Activated T-cell treated with anti-CD3 and anti-CD28 coated beads for 4 hours (primary cell): Measurements from ENCODE around the gene PC.
A peak's percentile ranks its signal among the peaks of the same experiment; 100 is the strongest.

Experiments
- DNase-seq: peaks from one replicate; pipeline ENCODE4 v3.0.0-alpha.2; 2020

PC gene

GRCh38 chr11:66863428-66864125 is 94.6 kb downstream of the PC start:
- no peak for DNase-seq

DNA sequence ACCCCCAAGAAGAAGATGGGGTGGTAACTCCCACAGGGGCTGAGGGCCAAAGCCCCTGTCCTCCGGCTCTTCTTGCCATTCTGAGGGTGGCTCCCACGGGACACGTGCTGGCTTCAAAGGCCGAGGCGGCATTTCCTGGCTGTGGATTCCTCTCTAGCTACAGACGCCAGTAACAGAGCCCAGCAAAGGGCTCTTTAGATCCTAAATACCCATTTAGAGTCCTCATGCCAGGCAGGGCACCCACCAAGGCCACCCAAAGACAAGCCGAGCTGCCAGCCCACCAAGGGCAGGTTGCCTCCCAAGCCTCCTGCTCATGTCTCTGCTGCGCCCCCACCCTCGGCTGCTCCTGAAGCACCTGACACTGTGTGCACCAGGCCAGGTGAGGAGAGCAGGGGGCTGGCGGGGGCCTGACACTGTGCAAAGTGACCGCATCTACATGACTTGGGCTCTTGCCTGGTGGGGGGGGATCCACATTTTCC is 95.6 kb downstream of the PC start:
- DNase-seq = no peak

DNA sequence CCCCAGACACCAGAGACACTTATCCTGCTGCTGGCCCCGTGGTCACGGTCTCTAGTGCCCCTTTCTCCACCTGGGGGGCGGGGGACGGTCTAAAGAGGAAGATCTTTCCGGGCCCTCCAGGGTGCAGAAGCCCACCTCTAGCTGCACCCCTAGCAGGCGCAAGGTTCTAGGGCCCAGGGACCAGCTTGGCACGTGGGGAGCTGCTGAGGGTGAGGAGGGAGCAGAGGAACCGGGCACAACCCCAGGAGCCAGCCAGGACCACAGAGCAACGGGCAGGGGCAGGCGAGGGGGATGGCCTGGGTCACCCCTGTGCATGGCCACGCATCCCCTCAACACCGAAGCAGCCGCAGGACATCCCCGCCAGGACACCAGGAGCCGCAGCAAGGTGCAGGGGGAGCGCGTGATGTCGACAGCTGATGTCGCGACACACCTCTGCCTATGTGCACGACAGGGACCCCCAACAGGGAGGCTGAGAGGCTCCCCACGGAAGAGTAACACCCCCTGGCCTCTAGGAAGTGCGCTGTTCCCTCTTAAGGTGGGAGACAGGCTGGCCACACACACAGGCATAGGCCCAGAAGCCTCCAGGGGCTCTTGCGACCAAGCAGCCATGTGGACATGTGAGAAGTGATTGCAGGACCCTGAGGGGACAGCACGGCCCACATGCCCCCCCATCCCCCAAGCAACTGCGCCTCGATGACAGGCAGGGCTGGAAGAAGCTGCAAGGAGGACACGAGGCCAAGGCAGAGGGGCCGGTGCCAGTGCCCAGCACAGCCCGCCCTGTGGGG is 96.2 kb downstream of the PC start:
- no peak for DNase-seq

- no peak for DNase-seq
These were observed 97.0 kb downstream of the PC start for GRCh38 chr11:66861038-66861773.

DNA sequence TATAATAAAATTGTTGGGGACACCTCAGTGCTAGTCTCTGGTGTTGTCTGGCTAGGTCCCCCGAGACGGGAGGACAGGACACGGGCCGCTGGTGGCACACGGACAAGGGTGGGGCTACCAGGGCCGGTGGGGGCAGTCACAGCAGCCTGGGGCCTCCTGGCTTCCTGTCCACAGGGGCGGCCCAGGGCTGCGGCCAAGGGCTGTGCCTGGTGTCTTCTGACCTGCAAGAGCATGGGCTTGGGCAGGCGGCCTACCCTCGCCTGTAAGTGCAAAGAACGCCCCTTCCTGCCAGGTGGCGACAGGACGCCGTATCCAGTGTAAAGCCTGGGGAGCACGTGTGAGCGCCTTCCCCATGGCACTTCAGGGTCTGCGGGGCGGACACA is 97.7 kb downstream of the PC start:
- no peak for DNase-seq

- DNase-seq = no peak
These were observed 98.3 kb downstream of the PC start for GRCh38 chr11:66859686-66860448.

GRCh38 chr11:66858939-66859685 is 99.1 kb downstream of the PC start:
- DNase-seq = no peak

GRCh38 chr11:66858186-66858938 is 99.8 kb downstream of the PC start:
- no peak for DNase-seq

DNA sequence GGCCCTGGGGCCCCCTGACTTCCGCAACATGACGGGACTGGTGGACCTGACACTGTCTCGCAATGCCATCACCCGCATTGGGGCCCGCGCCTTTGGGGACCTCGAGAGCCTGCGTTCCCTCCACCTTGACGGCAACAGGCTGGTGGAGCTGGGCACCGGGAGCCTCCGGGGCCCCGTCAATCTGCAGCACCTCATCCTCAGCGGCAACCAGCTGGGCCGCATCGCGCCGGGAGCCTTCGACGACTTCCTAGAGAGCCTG is 100.3 kb downstream of the PC start:
- DNase-seq = no peak

GRCh38 chr11:66857234-66857926 is 100.8 kb downstream of the PC start:
- DNase-seq = no peak

DNA sequence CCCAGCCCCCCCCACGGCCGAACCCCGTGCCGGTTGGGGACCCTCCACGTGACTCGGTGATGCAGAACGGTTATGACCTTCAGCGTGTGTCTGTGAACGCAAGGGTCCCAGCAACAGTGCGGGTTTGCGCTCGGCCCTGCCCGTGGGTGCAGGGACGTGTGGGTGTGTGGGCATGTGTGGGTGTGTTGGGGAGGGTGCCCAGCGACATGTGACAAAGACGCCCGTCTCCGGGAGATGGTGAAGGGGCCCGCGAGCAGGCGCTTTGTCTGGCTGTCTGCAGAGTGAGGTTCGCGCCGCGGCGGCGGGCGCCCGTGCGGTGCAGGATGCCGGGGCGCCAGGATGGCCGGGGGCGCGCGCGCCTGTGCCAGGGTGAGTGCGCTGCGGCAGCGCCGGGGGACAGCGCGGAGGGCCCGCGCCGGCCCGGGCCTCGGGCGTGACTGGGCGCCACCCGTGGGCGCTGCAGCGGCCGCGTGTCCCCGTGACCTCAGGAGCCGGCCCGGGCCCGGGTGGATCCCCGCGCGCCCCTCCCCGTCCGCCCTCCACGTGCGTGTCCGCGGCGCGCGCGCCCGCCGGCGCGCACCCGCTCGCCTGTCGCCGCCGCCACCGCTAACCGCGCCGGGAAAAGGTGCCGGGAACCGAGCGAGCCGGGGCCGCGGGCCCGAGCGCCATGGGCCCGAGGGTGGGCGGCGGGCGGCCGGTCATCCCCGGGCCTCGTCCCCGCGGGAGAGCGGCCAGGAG is 101.5 kb downstream of the PC start, which contains the start of gene LRFN4:
TSS of gene LRFN4 (plus strand) at position 569 of the 738 bp plus-strand sequence. CDS start 681 bp downstream, outside the sequence.
- DNase-seq = peak; percentile 48

DNA sequence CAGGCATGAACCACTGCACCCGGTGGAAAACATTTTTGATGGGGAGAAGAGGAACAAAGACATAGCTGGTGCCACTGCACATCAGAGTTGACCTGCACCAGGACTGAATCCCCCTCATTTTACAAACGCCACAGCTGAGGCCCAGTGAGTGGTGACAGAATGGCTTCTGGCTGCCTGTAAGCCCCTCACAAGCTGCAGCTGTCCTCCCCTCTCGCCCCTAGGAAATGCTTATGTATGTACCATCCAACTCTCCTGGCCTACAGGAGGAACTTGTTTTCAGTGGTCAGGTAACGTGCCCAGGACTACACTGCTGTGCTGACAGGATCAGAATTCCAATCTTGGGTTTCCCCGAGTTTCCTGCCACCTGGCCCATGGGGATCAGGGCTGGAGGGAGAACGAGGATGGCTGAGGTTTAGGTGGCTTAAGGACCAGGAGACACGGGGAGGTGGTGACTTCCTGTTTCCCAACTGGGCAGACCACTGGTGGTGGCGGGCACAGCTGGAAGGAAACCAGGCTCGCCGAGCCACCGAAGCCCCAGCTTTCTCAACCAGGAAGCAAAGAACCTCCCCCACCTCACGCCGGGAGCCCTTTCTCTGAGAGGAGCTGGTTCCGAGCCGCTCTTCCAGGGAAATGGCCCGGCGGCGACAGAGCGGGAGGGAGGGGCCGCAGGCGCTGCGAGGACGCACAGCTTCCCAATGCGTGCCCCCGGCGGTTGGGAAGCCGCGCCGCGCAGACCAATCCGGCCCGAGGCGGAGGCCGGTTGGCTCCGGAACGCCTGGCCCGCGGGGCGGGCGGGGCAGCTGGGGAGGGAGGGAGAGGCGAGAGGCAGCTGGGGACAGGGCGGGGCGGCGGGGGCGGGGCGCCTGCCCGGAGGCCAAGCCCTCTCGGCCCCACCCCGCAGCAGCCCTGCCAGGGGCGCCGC is 102.3 kb downstream of the PC start:
- DNase-seq = no peak

DNA sequence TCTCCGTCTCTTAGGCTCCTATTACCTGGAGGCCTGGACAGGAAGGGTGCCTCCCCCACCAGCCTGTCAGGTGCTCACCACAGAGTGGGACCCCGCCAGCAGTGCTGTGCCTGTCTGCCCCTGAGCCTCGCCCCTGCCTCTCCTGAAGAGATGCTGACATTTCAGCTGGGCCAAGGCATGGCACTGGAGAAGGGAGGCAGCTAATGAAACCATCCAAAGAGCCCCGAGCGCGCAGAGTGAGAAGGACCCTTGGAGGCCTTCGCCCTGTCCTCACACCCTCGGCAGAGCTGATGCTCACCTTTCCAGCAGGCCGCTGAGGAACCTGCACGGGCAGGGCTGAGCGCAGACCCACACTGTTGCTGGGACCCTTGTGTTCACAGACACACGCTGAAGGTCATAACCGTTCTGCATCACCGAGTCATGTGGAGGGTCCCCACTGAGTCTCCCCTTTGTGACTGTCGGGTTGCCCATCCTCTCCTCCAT is 103.4 kb downstream of the PC start:
- no peak for DNase-seq

DNA sequence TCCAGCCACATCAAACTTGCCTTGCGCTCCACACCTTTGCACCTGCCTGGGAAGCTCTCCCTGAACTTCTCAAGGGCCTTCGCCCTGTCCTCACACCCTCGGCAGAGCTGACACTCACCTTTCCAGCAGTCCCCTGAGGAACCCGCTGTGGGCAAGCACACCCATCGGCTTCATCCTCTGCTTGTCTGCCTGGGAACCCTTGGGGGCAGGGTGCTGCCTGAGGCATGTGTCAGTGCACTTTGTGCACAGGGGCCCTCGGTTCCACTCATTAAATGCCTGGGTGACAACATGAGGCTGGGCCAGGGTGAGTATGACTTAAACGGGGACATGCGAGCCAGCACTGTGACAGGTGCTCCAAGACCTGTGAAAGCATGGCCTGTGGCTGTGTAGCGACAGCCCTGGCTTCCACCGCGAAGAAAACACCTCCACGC is 103.9 kb downstream of the PC start:
- DNase-seq = no peak

DNA sequence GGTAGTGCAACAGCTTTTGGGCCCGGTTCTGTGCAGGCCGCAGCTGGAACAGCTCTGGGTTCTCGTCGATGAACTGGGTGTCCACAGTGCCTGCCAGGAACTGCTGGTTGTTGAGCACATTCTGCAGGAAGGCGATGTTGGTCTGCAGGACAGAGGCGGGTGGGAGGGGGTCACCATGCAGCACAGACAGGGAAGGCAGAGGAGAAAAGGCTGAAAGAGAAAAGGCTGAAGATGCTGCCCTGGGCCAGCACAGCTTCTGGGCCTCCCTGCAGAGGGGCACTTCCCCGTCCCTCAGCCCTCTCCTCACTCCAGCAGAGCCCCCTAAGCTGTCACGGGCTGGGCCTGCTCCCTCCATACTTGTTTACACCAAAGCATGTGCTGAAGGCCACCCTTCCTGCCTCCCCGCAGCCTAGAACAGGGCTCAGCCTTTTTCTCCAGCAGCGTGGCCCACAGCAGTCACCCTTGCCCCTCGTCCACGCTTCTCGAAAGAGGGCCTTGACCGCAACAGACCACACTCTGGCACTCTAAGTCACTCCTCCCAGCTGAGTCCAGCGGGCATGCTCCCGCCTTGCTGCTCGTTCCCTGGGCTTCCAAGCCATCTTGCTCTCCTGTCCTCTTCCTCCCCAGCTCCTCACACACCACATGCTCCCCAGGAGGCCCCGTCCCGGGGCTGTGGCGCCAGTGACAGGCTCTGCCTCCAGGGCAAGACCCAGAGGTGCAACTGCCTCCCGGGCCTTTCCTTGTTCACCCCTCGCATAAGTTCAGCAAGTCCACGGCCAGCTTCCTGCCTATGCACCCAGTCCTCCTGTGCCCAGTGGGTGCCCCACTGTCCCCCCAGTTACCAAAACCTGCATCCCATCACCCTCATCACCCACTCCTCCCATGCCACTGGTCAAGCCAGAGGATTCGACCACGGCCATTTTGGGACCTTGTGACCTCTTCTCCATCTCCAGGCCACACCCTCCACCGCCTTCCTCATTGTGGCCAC is 104.6 kb downstream of the PC start:
- DNase-seq = no peak

DNA sequence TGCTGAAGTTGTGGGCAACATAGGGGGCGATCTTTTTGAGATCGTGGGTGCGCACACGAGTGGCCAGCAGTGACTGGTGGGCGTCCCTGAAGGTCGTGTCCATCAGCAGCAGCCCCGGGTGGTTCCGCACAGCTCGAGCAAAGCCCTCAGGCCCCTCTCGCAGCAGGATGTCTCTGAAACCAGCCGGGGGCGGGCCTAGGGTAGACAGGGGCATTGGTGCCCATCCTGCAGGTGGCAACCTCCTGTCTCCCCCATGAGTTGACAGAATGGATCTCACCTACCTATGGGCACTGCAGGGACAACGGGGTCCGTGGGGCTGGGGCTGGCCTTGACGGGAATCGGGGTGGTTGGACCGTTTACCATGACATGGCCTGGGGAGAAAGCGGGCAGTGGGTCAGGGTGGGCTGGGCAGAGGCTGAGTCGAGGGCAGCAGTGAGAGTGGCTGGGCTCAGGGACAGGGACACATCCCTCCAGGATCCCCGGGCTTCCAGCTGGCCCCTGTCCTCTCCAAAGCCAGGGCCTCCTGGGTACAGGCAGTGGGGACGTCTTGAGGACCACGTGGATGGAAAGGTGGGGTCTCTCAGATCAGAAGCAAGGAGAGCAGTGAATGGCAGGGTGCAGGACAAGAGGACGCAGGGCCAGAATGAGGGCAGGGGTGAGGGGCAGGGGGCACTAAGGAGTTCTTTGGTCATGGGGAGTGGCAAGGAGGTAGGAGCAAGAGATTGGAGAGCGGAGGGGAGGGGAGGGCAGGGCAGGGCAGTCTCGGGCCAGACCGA is 105.5 kb downstream of the PC start:
- DNase-seq = no peak
